HG03139 (cell line): Measurements from ENCODE around the gene ZXDA.
A peak's percentile ranks its signal among the peaks of the same experiment; 100 is the strongest.
"Not testable (repeated sequence)": the region's sequence is repeated elsewhere in the genome, so short reads cannot be mapped to it uniquely, and the experiment has no call there.

ENCODE experiments used
- ATAC-seq: cut with Tn5 transposase; IDR thresholded peaks from one replicate; pipeline ENCODE4 v1.9.1; 2021; ENCODE audit not compliant: unreplicated experiment

ZXDA gene

GRCh38 chrX:57910287-57910912 lies at the start of gene ZXDA:
Gene ZXDA (minus strand): TSS chrX:57910458. CDS start chrX:57910420, 38 bp downstream.
- peak; percentile 52 for ATAC-seq

GRCh38 chrX:57952320-57952678 lies 42.0 kb upstream of the ZXDA start:
- ATAC-seq: no peak

GRCh38 chrX:57951666-57952319 lies 41.5 kb upstream of the ZXDA start:
- no peak for ATAC-seq

- no peak for ATAC-seq
These were observed 23.1 kb upstream of the ZXDA start for GRCh38 chrX:57933321-57933720.

- ATAC-seq: no peak
These were observed 22.0 kb upstream of the ZXDA start for GRCh38 chrX:57932266-57932665.

GRCh38 chrX:57930051-57930450 lies 19.8 kb upstream of the ZXDA start:
- no peak for ATAC-seq

GRCh38 chrX:57929373-57929772 lies 19.1 kb upstream of the ZXDA start:
- ATAC-seq: no peak

GRCh38 chrX:57925806-57926205 lies 15.5 kb upstream of the ZXDA start:
- ATAC-seq: no peak

GRCh38 chrX:57918750-57919436 lies 8.6 kb upstream of the ZXDA start:
- no peak for ATAC-seq

GRCh38 chrX:57915680-57916079 lies 5.4 kb upstream of the ZXDA start:
- ATAC-seq: no peak

- peak; percentile 77 for ATAC-seq
These were observed 517 bp downstream of the ZXDA start for GRCh38 chrX:57909595-57910286.

- not testable (repeated sequence) for ATAC-seq
These were observed 1.2 kb downstream of the ZXDA start for GRCh38 chrX:57908972-57909594.

- no peak for ATAC-seq
These were observed 3.5 kb downstream of the ZXDA start for GRCh38 chrX:57906790-57907189.

GRCh38 chrX:57905141-57905540 lies 5.1 kb downstream of the ZXDA start:
- no peak for ATAC-seq

GRCh38 chrX:57904176-57904880 lies 5.9 kb downstream of the ZXDA start:
- no peak for ATAC-seq

GRCh38 chrX:57902633-57903032 lies 7.6 kb downstream of the ZXDA start:
- no peak for ATAC-seq

- ATAC-seq: no peak
These were observed 8.8 kb downstream of the ZXDA start for GRCh38 chrX:57901466-57901865.

- no peak for ATAC-seq
These were observed 9.3 kb downstream of the ZXDA start for GRCh38 chrX:57900975-57901374.

- no peak for ATAC-seq
These were observed 10.4 kb downstream of the ZXDA start for GRCh38 chrX:57899906-57900305.

GRCh38 chrX:57899064-57899463 lies 11.2 kb downstream of the ZXDA start:
- no peak for ATAC-seq

GRCh38 chrX:57871463-57871862 lies 38.8 kb downstream of the ZXDA start:
- ATAC-seq: no peak
